ENCODE data around the gene LCE1D.

Gene LCE1D

DNA sequence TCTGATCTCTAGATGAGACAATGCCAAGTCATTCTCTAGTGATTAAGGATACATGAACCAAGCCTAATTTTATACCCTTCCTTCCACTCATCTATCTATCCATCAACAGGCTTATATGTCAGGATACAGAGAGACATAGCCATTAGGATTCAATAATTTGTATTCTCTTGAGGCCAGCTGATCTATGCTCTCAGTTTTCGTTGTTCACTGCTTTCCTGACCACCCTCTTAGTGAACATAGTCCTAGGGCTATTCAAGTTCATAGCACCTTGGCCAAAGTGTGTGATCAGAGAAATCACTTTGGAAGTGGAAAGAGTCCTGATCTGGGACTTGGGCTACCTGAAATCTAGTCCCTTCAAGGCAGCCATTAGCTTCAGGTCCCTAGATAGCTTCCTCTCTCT, 42.9 kb upstream of the LCE1D start:
- Histone ChIP-seq H3K36me3 (ENCODE audit: low read length) (no peaks in the 10 kb centered on the region), H4K20me1 (ENCODE audit: low read depth, low read length) (no peaks in the 10 kb centered on the region), H2AFZ (ENCODE audit: low read depth, low read length, severe bottlenecking) (no peak overlapping the region), H3K27me3 (ENCODE audit: low read length) (no peaks in the 10 kb centered on the region), H3K4me3 (ENCODE audit: insufficient read depth, low read length, poor library complexity, severe bottlenecking) (no peak overlapping the region), H3K9me2 (replicated peaks; ENCODE audit: insufficient read depth, low read length) (no peaks in the 10 kb centered on the region), H3K9me3 (ENCODE audit: insufficient read depth, low read length) (no peaks in the 10 kb centered on the region), H3K4me2 (ENCODE audit: low read depth, low read length, poor library complexity, severe bottlenecking) (no peak overlapping the region), H3K27ac (ENCODE audit: low read depth, low read length) (no peak overlapping the region), H3F3A (ENCODE audit: insufficient read depth) (no peaks in the 10 kb centered on the region), H3K79me2 (ENCODE audit: insufficient read depth, low read length) (no peaks in the 10 kb centered on the region), H3K9ac (ENCODE audit: low read length) (no peak overlapping the region)
- TF ChIP-seq CTCF (IDR thresholded peaks at IDR 0.05; ENCODE audit: insufficient read depth, low read length, poor library complexity, severe bottlenecking) (no peak), EZH2phosphoT487 (conservative IDR thresholded peaks at IDR 0.05; ENCODE audit: low read length) (no peak)

DNA sequence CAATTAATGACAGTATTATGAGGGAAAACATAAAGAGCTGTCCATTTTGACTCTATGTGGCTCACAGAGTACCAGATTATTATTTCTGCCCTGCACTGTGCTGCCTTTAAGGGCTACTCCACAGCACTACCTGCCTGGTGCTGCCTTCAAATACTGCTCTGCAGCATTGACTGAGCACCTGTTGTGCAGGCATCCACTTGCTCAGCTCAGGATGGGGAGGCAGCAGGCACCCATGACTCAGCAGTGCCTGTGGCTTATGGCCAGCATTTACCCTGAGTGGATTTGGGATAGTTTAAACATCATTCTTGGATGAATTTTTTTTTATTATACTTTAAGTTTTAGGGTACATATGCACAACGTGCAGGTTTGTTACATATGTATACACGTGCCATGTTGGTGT, 39.6 kb upstream of the LCE1D start:
- Histone ChIP-seq H3F3A (ENCODE audit: insufficient read depth) (no peaks in the 10 kb centered on the region), H3K9me3 (ENCODE audit: insufficient read depth, low read length) (no peaks in the 10 kb centered on the region), H3K27me3 (ENCODE audit: low read length) (no peaks in the 10 kb centered on the region), H3K4me2 (ENCODE audit: low read depth, low read length, poor library complexity, severe bottlenecking) (no peak overlapping the region), H3K9me2 (replicated peaks; ENCODE audit: insufficient read depth, low read length) (no peaks in the 10 kb centered on the region), H2AFZ (ENCODE audit: low read depth, low read length, severe bottlenecking) (no peak overlapping the region), H3K27ac (ENCODE audit: low read depth, low read length) (no peak overlapping the region), H3K4me3 (ENCODE audit: insufficient read depth, low read length, poor library complexity, severe bottlenecking) (no peak overlapping the region), H3K79me2 (ENCODE audit: insufficient read depth, low read length) (no peaks in the 10 kb centered on the region), H3K9ac (ENCODE audit: low read length) (no peak overlapping the region), H4K20me1 (ENCODE audit: low read depth, low read length) (no peaks in the 10 kb centered on the region), H3K36me3 (ENCODE audit: low read length) (no peaks in the 10 kb centered on the region)
- TF ChIP-seq CTCF (IDR thresholded peaks at IDR 0.05; ENCODE audit: insufficient read depth, low read length, poor library complexity, severe bottlenecking) (no peak), EZH2phosphoT487 (conservative IDR thresholded peaks at IDR 0.05; ENCODE audit: low read length) (no peak)

DNA sequence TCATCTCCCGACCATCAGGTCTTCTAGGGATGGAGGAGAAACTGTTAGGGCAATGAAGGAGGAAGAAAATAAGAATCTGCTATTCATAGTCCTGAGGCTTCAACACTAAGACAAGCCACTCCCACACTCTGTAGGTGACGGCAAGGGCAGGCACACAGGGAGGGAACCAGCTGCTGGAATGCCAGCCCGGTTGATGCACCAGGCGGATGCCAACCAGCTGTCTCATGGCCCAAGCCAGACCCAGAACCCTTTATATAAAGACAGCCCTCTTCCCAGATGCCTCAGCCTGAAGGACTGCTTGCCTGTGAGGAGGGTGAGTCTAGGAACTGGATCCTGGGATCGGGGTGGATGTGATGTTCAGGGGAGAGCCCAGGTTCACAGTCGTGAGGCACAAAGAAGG, 38.8 kb upstream of the LCE1D start, which contains the start of gene KPRP:
Gene KPRP (plus strand): TSS at position 279 of the 400 bp plus-strand sequence. CDS start 1,564 bp downstream, outside the sequence.
- Histone ChIP-seq H3K4me3 (ENCODE audit: insufficient read depth, low read length, poor library complexity, severe bottlenecking) (no peak within 1 kb of the TSS), H2AFZ (ENCODE audit: low read depth, low read length, severe bottlenecking) (no peak within 1 kb of the TSS), H4K20me1 (ENCODE audit: low read depth, low read length) (no peaks in the 10 kb centered on the region), H3K27me3 (ENCODE audit: low read length) (no peaks in the 10 kb centered on the region), H3F3A (ENCODE audit: insufficient read depth) (no peaks in the 10 kb centered on the region), H3K4me2 (ENCODE audit: low read depth, low read length, poor library complexity, severe bottlenecking) (no peak within 1 kb of the TSS), H3K27ac (ENCODE audit: low read depth, low read length) (no peak within 1 kb of the TSS), H3K9ac (ENCODE audit: low read length) (no peak within 1 kb of the TSS), H3K9me2 (replicated peaks; ENCODE audit: insufficient read depth, low read length) (no peaks in the 10 kb centered on the region), H3K9me3 (ENCODE audit: insufficient read depth, low read length) (no peaks in the 10 kb centered on the region), H3K79me2 (ENCODE audit: insufficient read depth, low read length) (no peaks in the 10 kb centered on the region), H3K36me3 (ENCODE audit: low read length) (no peaks in the 10 kb centered on the region)
- TF ChIP-seq CTCF (IDR thresholded peaks at IDR 0.05; ENCODE audit: insufficient read depth, low read length, poor library complexity, severe bottlenecking) (no peak), EZH2phosphoT487 (conservative IDR thresholded peaks at IDR 0.05; ENCODE audit: low read length) (no peak)
